ENCODE data around the gene ZFP90.

DNA sequence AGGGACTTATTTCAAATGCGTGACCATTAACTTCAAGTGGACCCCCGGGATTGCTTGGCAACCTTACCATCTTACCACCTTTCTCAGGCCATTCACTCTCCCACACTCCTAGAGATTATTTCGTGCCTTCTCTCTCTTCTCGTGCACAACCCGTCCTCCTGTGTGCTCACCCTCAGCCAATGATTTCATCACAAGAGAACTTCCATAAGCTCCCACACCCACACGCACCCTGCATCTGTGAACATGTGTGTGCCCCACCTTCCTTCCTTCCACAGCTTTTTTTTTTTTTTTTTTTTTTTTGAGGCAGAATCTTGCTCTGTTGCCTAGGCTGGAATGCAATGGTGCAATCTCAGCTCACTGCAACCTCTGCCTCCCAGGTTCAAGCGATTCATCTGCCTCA, 78.6 kb downstream of the ZFP90 start:
- TF ChIP-seq, protein P1, sequence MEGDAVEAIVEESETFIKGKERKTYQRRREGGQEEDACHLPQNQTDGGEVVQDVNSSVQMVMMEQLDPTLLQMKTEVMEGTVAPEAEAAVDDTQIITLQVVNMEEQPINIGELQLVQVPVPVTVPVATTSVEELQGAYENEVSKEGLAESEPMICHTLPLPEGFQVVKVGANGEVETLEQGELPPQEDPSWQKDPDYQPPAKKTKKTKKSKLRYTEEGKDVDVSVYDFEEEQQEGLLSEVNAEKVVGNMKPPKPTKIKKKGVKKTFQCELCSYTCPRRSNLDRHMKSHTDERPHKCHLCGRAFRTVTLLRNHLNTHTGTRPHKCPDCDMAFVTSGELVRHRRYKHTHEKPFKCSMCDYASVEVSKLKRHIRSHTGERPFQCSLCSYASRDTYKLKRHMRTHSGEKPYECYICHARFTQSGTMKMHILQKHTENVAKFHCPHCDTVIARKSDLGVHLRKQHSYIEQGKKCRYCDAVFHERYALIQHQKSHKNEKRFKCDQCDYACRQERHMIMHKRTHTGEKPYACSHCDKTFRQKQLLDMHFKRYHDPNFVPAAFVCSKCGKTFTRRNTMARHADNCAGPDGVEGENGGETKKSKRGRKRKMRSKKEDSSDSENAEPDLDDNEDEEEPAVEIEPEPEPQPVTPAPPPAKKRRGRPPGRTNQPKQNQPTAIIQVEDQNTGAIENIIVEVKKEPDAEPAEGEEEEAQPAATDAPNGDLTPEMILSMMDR (IDR thresholded peaks at IDR 0.05; ENCODE audit: low read depth, low read length): no peak
- TF ChIP-seq MYC (IDR thresholded peaks at IDR 0.05; ENCODE audit: low read depth, low read length) (no peak), POLR2A (IDR thresholded peaks at IDR 0.05; ENCODE audit: extremely low read depth, insufficient read length) (no peak)
- TF ChIP-seq, protein P2, sequence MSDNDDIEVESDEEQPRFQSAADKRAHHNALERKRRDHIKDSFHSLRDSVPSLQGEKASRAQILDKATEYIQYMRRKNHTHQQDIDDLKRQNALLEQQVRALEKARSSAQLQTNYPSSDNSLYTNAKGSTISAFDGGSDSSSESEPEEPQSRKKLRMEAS (IDR thresholded peaks at IDR 0.05; ENCODE audit: low read depth, low read length): no peak
